ENCODE measurements around the gene KAZN. TPM values are rescaled to one million over a fixed set of nuclear protein-coding genes. Genes with fewer than 3 reads are reported as not detected.

Gene KAZN
- 2.1 and 2.7 TPM in 2 replicates for total RNA-seq

DNA sequence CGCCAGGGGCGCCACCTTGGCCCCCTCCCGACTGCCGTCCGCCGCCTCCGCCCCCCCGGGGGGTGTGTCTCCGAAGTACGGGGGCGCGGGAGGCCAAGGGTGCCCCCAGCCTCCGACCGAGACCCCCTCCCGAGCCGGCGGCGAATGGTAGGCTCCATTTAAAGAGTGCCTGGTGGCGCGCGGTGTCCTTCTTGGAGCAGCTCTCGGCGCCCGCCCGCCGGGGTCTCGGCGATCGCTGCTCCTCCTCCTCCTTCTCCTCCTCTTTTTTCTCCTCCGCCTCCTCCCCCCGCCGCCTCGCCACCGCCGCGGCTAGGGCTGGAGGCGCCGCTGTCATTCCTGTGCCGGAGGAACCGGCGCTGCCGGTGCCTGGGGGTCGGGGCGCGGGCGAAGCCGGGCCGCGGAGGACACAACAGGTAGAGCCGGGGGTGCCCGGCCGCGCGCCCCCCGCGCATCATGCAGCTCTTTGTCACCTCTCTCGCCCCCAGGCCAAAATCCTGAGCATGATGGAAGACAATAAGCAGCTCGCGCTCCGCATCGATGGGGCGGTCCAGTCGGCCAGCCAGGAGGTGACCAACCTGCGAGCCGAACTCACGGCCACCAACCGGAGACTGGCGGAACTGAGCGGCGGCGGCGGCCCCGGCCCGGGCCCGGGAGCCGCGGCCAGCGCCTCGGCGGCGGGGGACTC, at the start of gene KAZN:
TSS of gene KAZN (plus strand) at position 188 of the 685 bp plus-strand sequence.

DNA sequence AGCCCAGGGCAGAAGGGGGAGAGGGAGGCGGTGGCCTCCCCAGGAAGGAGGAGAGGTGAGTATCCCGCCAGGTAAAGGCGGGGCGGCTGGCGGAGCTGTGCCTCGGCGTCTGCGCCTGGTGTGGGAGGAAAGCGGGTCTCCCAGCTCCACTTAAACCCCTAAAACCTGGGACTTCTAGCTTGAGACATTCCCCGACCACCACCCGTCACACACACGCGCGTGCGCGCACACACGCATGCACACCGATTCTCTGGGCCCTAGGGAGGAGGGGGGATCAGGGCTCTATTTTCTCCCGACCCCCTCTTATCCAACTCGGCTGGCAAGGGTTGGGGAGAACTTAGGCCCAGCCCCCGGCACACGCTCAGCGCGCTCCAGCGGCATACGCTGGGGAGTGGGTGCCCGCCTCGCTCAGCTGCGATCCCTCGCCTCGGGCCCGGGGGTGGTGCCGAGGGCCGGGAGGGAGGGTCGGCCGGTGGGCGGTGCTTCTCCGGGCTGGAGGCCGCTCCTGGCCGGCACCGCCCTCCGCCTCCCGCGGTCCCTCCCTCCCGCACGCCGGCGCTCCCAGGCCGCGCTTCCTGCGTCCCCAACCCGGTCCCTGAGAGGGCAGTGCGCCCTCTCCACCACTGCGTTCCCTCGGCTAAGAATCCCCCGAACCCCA, 554.8 kb downstream of the KAZN start, which contains the start of gene TMEM51:
TSS of gene TMEM51 (plus strand) at position 564 of the 658 bp plus-strand sequence. CDS start 61,341 bp downstream, outside the sequence.

